Measurements from ENCODE around the gene GRM5. TPM values are rescaled to one million over a fixed set of nuclear protein-coding genes. Genes with fewer than 3 reads are reported as not detected.

Gene GRM5
- total RNA-seq, 4 donors from 2014 or later: not detected

GRCh38 chr11:88455974-88456373, 609.8 kb downstream of the GRM5 start:
- Histone ChIP-seq H3K27ac (no peak overlapping the region), H3K4me3 (no peak overlapping the region), H3K9me3 (no peaks in the 10 kb centered on the region), H3K36me3 (no peaks in the 10 kb centered on the region), H3K27me3 (no peaks in the 10 kb centered on the region), H3K4me1 (no peaks in the 10 kb centered on the region)
- TF ChIP-seq, protein P1, sequence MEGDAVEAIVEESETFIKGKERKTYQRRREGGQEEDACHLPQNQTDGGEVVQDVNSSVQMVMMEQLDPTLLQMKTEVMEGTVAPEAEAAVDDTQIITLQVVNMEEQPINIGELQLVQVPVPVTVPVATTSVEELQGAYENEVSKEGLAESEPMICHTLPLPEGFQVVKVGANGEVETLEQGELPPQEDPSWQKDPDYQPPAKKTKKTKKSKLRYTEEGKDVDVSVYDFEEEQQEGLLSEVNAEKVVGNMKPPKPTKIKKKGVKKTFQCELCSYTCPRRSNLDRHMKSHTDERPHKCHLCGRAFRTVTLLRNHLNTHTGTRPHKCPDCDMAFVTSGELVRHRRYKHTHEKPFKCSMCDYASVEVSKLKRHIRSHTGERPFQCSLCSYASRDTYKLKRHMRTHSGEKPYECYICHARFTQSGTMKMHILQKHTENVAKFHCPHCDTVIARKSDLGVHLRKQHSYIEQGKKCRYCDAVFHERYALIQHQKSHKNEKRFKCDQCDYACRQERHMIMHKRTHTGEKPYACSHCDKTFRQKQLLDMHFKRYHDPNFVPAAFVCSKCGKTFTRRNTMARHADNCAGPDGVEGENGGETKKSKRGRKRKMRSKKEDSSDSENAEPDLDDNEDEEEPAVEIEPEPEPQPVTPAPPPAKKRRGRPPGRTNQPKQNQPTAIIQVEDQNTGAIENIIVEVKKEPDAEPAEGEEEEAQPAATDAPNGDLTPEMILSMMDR (IDR thresholded peaks at IDR 0.05): no peak
- TF ChIP-seq POLR2AphosphoS5 (IDR thresholded peaks at IDR 0.05) (no peak), POLR2A (IDR thresholded peaks at IDR 0.05) (no peak), EP300 (IDR thresholded peaks at IDR 0.05) (no peak)
- no peak for ATAC-seq
- WGBS, 2 donors (ENCODE audit: low coverage in 1 of 2): 93 to 100% methylated on average over 2 of the region's 2 CpGs

DNA sequence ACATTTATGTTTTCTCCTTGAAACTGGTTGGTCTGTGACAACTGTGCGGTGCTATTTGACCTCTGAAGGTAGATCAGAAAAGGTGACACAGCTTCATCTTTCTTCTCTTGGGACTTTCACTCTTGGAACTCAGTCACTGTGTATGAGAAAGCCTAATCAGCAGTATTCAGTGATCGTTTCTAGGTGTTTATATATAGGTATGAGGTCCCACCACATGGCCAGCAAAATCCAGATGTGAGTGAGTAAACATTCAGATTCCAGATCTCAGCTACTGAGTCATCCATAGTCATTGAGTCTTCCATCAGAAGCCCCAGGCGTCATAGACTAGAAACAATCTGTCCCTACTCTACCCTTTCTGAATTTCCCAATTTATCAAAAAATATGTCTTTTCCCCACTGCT, 610.9 kb downstream of the GRM5 start:
- Histone ChIP-seq H3K4me1 (no peaks in the 10 kb centered on the region), H3K4me3 (no peak overlapping the region), H3K9me3 (no peaks in the 10 kb centered on the region), H3K27me3 (no peaks in the 10 kb centered on the region), H3K36me3 (no peaks in the 10 kb centered on the region), H3K27ac (no peak overlapping the region)
- ATAC-seq: no peak
- WGBS, 2 donors (ENCODE audit: low coverage in 1 of 2): 63 to 87% methylated on average over 2 to 3 of the region's 3 CpGs
- TF ChIP-seq EP300 (IDR thresholded peaks at IDR 0.05) (no peak), POLR2A (IDR thresholded peaks at IDR 0.05) (no peak), POLR2AphosphoS5 (IDR thresholded peaks at IDR 0.05) (no peak)
- TF ChIP-seq, protein P1 (IDR thresholded peaks at IDR 0.05): no peak

Small RNA genes lying within 50 kb of the gene (small RNA-seq; reads per million reads assigned to genes)
- gene RNU6-16P: 0 reads per million in 4 donors

Other genes starting within 250 kb of the GRM5 start
- not detected for gene TYR, start 111.9 kb upstream of the GRM5 start, total RNA-seq